ENCODE results near the gene TLR3.

GRCh38 chr4:186118582-186118981 is 49.6 kb downstream of the TLR3 start:
- TF ChIP-seq NR2F1 (conservative IDR thresholded peaks at IDR 0.05) = no peak
- TF ChIP-seq NR2C2 (IDR thresholded peaks at IDR 0.05; ENCODE audit: borderline replicate concordance, control insufficient read depth, insufficient read length, low read depth) = no peak
- TF ChIP-seq USF1 (IDR thresholded peaks at IDR 0.05; ENCODE audit: borderline replicate concordance, extremely low read length, insufficient read depth, low read depth, low read length) = no peak
